Measurements from ENCODE around the gene TMEM135.
A peak's percentile ranks its signal among the peaks of the same experiment; 100 is the strongest.
"Not testable (repeated sequence)": the region's sequence is repeated elsewhere in the genome, so short reads cannot be mapped to it uniquely, and the experiment has no call there.

The TMEM135 gene

DNA sequence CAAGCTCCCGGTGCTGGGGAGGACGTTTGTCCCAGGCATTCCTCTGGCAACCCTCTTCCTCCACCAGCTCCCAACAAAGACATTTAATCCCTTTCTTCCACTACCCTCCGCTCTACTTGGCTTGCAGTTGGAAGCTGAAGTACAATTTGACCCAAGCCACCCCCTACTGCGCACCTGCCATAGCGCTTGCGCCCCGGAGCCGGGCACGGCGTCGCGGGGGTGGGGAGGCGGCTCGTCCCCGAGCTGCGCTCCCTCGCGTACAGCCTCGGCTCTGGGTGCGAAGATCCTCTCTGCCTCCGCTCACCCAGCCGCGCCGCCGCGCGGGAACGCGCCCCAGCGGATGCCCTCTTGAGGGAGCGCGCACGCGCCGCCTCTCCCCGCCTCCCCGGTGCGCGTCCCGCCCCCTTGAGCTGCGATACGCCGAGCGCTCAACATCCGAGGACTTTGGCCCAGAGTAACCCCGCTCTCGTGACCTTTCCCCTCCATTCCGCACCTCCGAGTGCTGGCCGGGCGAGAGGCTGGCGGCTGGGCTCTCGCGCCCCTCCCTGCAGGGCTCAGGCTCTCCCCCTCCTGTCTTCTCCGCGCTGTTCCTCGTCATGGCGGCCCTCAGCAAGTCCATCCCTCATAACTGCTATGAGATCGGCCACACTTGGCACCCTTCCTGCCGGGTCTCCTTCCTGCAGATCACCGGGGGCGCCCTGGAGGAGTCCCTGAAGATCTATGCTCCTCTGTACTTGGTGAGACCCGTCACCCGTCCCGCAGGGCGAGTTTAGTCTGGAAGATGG lies at the start of gene TMEM135:
TSS of gene TMEM135 (plus strand) at position 485 of the 785 bp plus-strand sequence. CDS start at position 597, 112 bp downstream.
- peak; percentile 78 to 86 (median 86) for DNase-seq (ENCODE audit: low read depth in 3 of 3)

GRCh38 chr11:86988351-86988881 lies 49.3 kb upstream of the TMEM135 start:
- no peak for DNase-seq (ENCODE audit: low read depth in 3 of 3)

GRCh38 chr11:86990031-86990430 lies 47.7 kb upstream of the TMEM135 start:
- no peak for DNase-seq (ENCODE audit: low read depth in 3 of 3)

GRCh38 chr11:86990515-86990914 lies 47.2 kb upstream of the TMEM135 start:
- no peak for DNase-seq (ENCODE audit: low read depth in 3 of 3)

DNA sequence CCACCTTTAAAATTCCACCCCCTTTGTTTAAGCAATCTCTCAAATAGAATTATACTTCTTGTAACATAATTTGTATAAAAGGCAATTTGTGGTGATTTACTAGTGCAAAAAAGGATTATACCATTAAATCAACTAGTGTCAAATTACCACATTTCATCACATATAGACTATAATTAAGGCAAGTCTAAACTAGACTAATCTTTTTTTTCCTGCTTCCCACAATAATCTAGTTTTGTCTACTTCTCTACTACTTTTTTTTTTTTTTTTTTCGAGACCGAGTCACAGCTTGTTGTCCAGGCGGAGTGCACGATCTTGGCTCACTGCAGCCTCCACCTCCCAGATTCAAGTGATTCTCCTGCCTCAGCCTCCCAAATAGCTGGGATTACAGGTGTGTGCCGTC lies 46.4 kb upstream of the TMEM135 start:
- no peak for DNase-seq (ENCODE audit: low read depth in 3 of 3)

GRCh38 chr11:86992340-86992739 lies 45.4 kb upstream of the TMEM135 start:
- not testable (repeated sequence) for DNase-seq (ENCODE audit: low read depth in 3 of 3)

DNA sequence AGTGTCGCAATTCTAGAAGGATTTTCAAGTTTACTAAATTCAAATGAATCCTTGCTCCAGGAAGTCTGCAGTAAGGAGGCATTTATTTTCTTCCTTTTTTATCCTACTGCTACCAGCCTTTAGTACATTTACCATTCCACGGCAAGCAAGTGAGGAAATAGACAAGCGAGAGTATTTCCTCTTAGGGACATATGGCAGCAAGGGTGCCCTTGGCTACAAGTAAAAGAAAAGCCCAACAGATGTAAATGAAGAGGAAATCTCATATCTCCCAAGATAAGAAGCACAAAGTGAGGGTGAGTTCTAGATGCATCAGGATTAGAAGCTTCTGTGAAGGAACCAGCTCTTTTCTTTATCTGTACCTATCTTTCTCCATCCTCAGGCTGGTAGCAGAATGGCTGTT lies 44.7 kb upstream of the TMEM135 start:
- no peak for DNase-seq (ENCODE audit: low read depth in 3 of 3)

DNA sequence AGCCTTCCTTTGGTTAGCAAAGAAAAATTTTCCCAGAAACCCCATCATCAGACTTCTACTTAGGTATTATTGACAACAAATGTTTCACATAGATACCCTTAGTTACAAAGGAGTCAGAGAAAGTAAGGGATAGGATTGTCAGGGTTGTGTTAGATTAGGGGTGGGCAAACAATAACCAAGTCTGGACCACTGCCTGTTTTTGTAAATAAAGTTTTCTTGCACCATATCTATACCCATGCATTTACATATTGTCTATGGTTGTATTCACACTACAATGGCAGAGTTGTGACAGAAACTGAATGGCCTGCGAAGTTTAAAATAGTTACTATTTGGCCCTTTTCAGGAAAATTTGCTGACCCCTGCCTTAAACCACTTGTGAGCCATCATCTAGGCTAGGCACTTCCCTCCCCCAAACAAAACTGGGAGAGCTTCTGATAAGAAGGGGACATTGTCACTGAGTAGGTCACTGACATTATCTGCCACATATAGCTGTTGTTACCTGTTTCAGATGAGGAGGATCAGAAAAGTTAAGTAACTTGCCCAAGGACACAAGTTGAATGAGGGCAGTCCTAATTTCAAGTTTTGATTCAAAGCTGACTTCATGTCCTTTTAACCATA lies 40.7 kb upstream of the TMEM135 start:
- no peak for DNase-seq (ENCODE audit: low read depth in 3 of 3)

DNA sequence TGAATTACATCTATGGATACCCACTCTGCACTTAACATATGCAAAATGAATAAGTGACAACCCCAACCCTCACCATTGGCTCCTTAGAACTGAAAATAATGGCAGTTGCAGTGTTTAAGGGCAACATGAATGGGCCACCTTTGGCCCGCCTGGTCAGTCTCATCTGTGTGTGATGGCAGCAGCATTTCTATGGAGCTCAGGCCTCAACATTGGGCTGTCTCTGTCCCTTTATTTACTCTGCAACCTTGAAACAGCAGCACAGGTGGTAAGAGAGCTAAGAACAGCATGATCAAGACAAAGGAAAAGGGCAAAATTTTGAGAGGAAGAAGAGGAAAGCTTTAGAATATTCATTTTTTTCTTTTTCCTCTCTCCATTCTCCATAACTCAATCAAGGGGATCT lies 38.3 kb upstream of the TMEM135 start:
- DNase-seq (ENCODE audit: low read depth in 3 of 3): no peak

GRCh38 chr11:86999859-87000753 lies 37.6 kb upstream of the TMEM135 start:
- no peak for DNase-seq (ENCODE audit: low read depth in 3 of 3)

GRCh38 chr11:87002918-87003317 lies 34.8 kb upstream of the TMEM135 start:
- no peak for DNase-seq (ENCODE audit: low read depth in 3 of 3)

GRCh38 chr11:87004281-87004680 lies 33.5 kb upstream of the TMEM135 start:
- not testable (repeated sequence) for DNase-seq (ENCODE audit: low read depth in 3 of 3)

- no peak for DNase-seq (ENCODE audit: low read depth in 3 of 3)
Observed at GRCh38 chr11:87005569-87005921, 32.2 kb upstream of the TMEM135 start.

GRCh38 chr11:87006035-87006434 lies 31.7 kb upstream of the TMEM135 start:
- DNase-seq (ENCODE audit: low read depth in 3 of 3): no peak

DNA sequence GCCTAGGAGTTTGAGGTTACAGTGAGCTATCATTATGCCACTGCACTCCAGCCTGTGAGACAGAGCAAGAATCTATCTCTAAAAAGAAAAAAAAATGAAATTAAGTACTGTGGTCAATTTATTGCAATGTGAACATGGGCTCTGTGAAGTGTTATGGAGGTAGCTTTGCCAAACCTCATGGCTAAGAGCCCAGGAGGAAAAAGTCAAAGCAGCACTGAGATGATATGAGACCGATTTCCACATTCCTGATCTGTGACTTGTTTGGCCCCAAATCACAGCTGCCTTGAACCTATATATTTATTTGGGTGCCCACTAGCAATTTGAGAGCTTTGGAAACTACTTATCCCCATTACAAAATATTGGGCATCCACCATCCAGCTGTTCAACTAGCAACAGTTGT lies 29.8 kb upstream of the TMEM135 start:
- DNase-seq (ENCODE audit: low read depth in 3 of 3): no peak

- DNase-seq (ENCODE audit: low read depth in 3 of 3): no peak
Observed at GRCh38 chr11:87012089-87012488, 25.6 kb upstream of the TMEM135 start.

DNA sequence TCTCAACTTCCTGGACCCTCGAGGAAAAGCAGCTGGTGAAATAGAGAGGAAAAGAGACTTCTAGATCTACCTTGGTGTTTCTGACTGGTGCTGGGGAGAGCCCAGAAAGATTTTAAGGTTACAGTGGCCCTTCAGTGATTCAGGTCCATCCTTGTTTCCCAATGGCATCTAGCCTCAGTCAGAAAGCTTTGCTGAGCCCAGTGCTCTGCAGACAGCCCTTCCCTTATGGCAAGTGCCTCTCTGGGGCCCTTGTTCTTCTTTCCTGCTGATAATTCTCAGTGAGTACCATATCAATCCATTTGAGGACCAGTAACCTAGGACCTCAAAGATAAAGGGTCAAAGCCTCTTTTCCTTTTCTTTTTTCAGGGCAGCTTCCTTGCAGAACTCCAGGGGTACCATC lies 25.1 kb upstream of the TMEM135 start:
- no peak for DNase-seq (ENCODE audit: low read depth in 3 of 3)

DNA sequence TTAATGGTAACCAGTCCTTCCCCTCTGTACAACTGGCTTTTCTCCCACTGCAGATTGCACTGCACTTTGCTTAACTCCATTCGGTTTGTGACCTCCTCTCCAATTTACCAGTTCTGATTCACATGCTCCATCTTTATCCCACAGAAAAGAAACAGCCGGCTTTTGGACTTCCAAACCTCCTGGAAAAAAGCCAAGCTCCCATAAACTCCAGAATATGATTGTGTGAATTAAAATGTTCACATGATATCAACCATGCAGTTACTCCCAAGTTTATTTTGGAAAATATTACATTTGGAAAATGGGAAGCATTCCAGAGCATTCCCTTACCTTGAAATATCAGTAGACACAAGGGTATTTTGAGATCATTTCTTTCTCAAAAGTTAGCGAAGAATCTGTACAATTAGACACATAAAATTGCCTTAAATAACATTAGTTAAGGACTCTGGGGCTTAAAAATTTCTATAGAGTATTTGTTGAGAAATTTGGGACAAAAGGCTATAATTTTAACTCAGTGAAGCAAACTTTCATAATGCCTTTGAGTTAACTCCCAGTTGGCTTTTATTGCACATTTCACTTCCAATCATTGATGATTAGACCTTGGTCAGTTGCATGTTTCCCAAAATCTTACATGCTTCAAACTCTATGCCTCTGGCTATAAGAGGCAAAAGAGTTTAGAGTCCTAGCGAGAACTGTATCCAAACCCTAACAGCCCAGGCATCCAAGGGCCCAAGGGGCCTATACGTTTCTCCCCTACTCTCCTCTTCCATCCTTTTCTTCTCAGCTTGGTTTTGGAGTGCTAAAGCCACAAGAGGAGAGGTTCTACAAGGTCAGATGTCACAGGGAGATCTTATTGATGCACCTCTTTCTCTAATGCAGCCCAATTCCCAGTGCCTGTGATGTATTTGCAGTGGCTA lies 23.6 kb upstream of the TMEM135 start:
- no peak for DNase-seq (ENCODE audit: low read depth in 3 of 3)

GRCh38 chr11:87015645-87016044 lies 22.1 kb upstream of the TMEM135 start:
- no peak for DNase-seq (ENCODE audit: low read depth in 3 of 3)

GRCh38 chr11:87019613-87020271 lies 18.0 kb upstream of the TMEM135 start:
- no peak for DNase-seq (ENCODE audit: low read depth in 3 of 3)

DNA sequence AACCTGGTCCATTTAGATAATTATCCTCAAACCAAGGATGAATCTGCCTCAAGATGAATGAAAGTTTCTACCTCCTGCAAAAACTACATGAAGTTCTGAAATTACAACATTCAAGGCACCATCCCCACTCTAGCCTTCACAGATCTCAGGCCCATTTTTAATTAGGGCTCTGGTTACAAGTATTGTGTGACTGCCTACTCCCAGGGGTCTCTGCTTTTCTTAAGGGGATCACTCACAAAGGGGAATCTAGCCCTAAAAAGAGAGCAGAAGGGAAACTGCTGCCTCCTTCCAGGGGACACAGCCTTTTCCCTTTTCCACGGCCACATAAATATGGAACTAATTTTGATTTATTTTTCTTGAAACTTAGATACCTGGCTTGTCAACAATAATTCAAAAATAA lies 17.4 kb upstream of the TMEM135 start:
- DNase-seq (ENCODE audit: low read depth in 3 of 3): no peak

Data from stimulated activated CD4-positive, alpha-beta T cell treated with anti-CD3 and anti-CD28 coated beads, TNF-alpha, amount 100 ng/mL, for 4 hours (primary cell).